HEK293 (cell line): ENCODE measurements around the gene FRMD4A.

Experiments used
- BCL6B ChIP-seq: fragments of 450-650 bp; formaldehyde crosslinking; IDR thresholded peaks from 2 replicates; pipeline ENCODE4 v1.5.1; 2017; ENCODE audit warnings: missing biosample characterization, missing genetic modification characterization
- GLI2 ChIP-seq: fragments of 450-650 bp; formaldehyde crosslinking; IDR thresholded peaks from 2 replicates; pipeline ENCODE4; 2017; ENCODE audit warnings: missing biosample characterization, missing genetic modification characterization, low read depth, borderline replicate concordance
- KLF8 ChIP-seq: fragments of 450-650 bp; formaldehyde crosslinking; IDR thresholded peaks from 2 replicates; pipeline ENCODE4 v1.5.1; 2016; ENCODE audit warnings: missing biosample characterization, missing genetic modification characterization
- SP2 ChIP-seq: fragments of 450-650 bp; formaldehyde crosslinking; IDR thresholded peaks from 2 replicates; pipeline ENCODE4 v1.5.1; 2016; ENCODE audit warnings: missing biosample characterization, missing genetic modification characterization
- ZBTB17 ChIP-seq: fragments of 450-650 bp; formaldehyde crosslinking; IDR thresholded peaks from 2 replicates; pipeline ENCODE4 v1.5.1; 2016; ENCODE audit warnings: missing biosample characterization, missing genetic modification characterization
- ZNF138 ChIP-seq: fragments of 450-650 bp; formaldehyde crosslinking; IDR thresholded peaks from 2 replicates; pipeline ENCODE4 v1.5.1; 2016; ENCODE audit warnings: missing biosample characterization, missing genetic modification characterization, borderline replicate concordance
- ZNF211 ChIP-seq: fragments of 450-650 bp; formaldehyde crosslinking; IDR thresholded peaks from 2 replicates; pipeline ENCODE4 v1.5.1; 2016; ENCODE audit warnings: low read depth, missing biosample characterization, missing genetic modification characterization
- ZNF274 ChIP-seq, 2 experiments: fragments of 200-500 bp in 1 of 2; fragments of 450-650 bp in 1 of 2; sonication (Bioruptor generic) in 1 of 2; formaldehyde crosslinking in 1 of 2; IDR thresholded peaks; 2 replicates each; pipeline versions ENCODE4 v1.5.1 to v1.6.1; 2014 to 2016; ENCODE audit warnings: borderline replicate concordance in 1 of 2, inconsistent platforms in 1 of 2, low read length in 1 of 2, missing biosample characterization in 1 of 2, missing genetic modification characterization in 1 of 2
- ZNF324 ChIP-seq: fragments of 450-650 bp; formaldehyde crosslinking; IDR thresholded peaks from 2 replicates; pipeline ENCODE4 v1.5.1; 2016; ENCODE audit warnings: missing biosample characterization, missing genetic modification characterization
- ZNF521 ChIP-seq: fragments of 450-650 bp; formaldehyde crosslinking; IDR thresholded peaks from 2 replicates; pipeline ENCODE4 v1.5.1; 2017; ENCODE audit warnings: missing biosample characterization, mild to moderate bottlenecking, missing genetic modification characterization
- TF ChIP-seq, protein P1 (sequence below): fragments of 450-650 bp; formaldehyde crosslinking; IDR thresholded peaks from 2 replicates; pipeline ENCODE4 v1.5.1; 2016; ENCODE audit warnings: missing biosample characterization, missing genetic modification characterization
- TF ChIP-seq, protein P2 (sequence below): fragments of 450-650 bp; formaldehyde crosslinking; IDR thresholded peaks from 2 replicates; pipeline ENCODE4 v1.5.1; 2016; ENCODE audit warnings: missing biosample characterization, missing genetic modification characterization

- no peak for TF ChIP-seq SP2 (tag by site-specific recombination)
- TF ChIP-seq ZNF324, result no peak
- TF ChIP-seq GLI2 (tag by site-specific recombination), result no peak
- TF ChIP-seq, protein P1, sequence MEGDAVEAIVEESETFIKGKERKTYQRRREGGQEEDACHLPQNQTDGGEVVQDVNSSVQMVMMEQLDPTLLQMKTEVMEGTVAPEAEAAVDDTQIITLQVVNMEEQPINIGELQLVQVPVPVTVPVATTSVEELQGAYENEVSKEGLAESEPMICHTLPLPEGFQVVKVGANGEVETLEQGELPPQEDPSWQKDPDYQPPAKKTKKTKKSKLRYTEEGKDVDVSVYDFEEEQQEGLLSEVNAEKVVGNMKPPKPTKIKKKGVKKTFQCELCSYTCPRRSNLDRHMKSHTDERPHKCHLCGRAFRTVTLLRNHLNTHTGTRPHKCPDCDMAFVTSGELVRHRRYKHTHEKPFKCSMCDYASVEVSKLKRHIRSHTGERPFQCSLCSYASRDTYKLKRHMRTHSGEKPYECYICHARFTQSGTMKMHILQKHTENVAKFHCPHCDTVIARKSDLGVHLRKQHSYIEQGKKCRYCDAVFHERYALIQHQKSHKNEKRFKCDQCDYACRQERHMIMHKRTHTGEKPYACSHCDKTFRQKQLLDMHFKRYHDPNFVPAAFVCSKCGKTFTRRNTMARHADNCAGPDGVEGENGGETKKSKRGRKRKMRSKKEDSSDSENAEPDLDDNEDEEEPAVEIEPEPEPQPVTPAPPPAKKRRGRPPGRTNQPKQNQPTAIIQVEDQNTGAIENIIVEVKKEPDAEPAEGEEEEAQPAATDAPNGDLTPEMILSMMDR (tag by site-specific recombination), result no peak
- no peak for TF ChIP-seq KLF8
- TF ChIP-seq ZNF521, result no peak
- no peak for TF ChIP-seq ZNF274 (IDR thresholded peaks at IDR 0.05; ENCODE audit: low read length)
- no peak for TF ChIP-seq ZNF274 (tag by site-specific recombination; IDR thresholded peaks at IDR 0.05; ENCODE audit: borderline replicate concordance)
- TF ChIP-seq ZNF138 (tag by site-specific recombination), result no peak
- no peak for TF ChIP-seq BCL6B
- TF ChIP-seq, protein P2, sequence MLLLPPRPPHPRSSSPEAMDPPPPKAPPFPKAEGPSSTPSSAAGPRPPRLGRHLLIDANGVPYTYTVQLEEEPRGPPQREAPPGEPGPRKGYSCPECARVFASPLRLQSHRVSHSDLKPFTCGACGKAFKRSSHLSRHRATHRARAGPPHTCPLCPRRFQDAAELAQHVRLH (tag by site-specific recombination), result no peak
- TF ChIP-seq ZBTB17 (tag by site-specific recombination), result no peak
- TF ChIP-seq ZNF211, result no peak
These were observed 448.5 kb downstream of the FRMD4A start for GRCh38 chr10:13882119-13882711.
